SU-DHL-6 (cell line): ENCODE results near the gene MRPL55.

Experiments
- H2AFZ ChIP-seq: fragments of 200-600 bp; sonication (generic); 2 replicates; pipeline ENCODE4 v1.6.1; 2014; ENCODE audit warnings: low read depth, mild to moderate bottlenecking, moderate library complexity, mixed read lengths, antibody characterized with exemption, low read length; ENCODE audit not compliant: severe bottlenecking
- H3F3A ChIP-seq: fragments of 200-600 bp; shearing (Covaris generic); 2 replicates; pipeline ENCODE4 v1.6.0; 2016; ENCODE audit warnings: antibody characterized with exemption, mild to moderate bottlenecking; ENCODE audit not compliant: insufficient read depth
- H3K27ac ChIP-seq: fragments of 200-600 bp; sonication (generic); 2 replicates; pipeline ENCODE4 v1.5.1; 2016; ENCODE audit warnings: low read depth, mild to moderate bottlenecking, low read length, moderate library complexity, mixed read lengths
- H3K27me3 ChIP-seq: fragments of 200-600 bp; sonication (generic), shearing (Covaris generic); 2 replicates; pipeline ENCODE4 v1.6.0; 2014; ENCODE audit warnings: mild to moderate bottlenecking, low read length
- H3K36me3 ChIP-seq: fragments of 200-600 bp; sonication (generic); 2 replicates; pipeline ENCODE4 v1.6.1; 2014; ENCODE audit warnings: mild to moderate bottlenecking, low read length, mixed read lengths
- H3K4me2 ChIP-seq: fragments of 300-600, 200-600 bp; shearing (Covaris generic), sonication (generic); 2 replicates; pipeline ENCODE4 v1.6.0; 2014; ENCODE audit warnings: low read length, low read depth, mild to moderate bottlenecking; ENCODE audit not compliant: poor library complexity, severe bottlenecking
- H3K4me3 ChIP-seq: fragments of 200-600 bp; sonication (generic); 2 replicates; pipeline ENCODE4 v1.5.1; 2014; ENCODE audit warnings: antibody characterized with exemption, low read length, mild to moderate bottlenecking, mixed read lengths; ENCODE audit not compliant: insufficient read depth, poor library complexity, severe bottlenecking
- H3K79me2 ChIP-seq: fragments of 200-600 bp; sonication (generic); 2 replicates; pipeline ENCODE4 v1.6.1; 2014; ENCODE audit warnings: mild to moderate bottlenecking, low read length, moderate library complexity; ENCODE audit not compliant: insufficient read depth
- H3K9ac ChIP-seq: fragments of 200-600 bp; sonication (generic); 2 replicates; pipeline ENCODE4 v1.7.0; 2014; ENCODE audit warnings: mild to moderate bottlenecking, low read length
- H3K9me2 ChIP-seq: fragments of 200-600 bp; sonication (generic); replicated peaks from 2 replicates; pipeline ENCODE4 v1.6.1; 2014; ENCODE audit warnings: low read length; ENCODE audit not compliant: insufficient read depth
- H3K9me3 ChIP-seq: fragments of 200-600 bp; sonication (generic); 2 replicates; pipeline ENCODE4 v1.6.1; 2014; ENCODE audit warnings: low read length, mixed read lengths; ENCODE audit not compliant: insufficient read depth
- H4K20me1 ChIP-seq: fragments of 200-600 bp; sonication (generic); 2 replicates; pipeline ENCODE4 v1.6.1; 2014; ENCODE audit warnings: low read depth, mild to moderate bottlenecking, antibody characterized with exemption, low read length, moderate library complexity, mixed read lengths
- EZH2phosphoT487 ChIP-seq: fragments of 200-600 bp; sonication (generic), shearing (Covaris generic); conservative IDR thresholded peaks from 2 replicates; pipeline ENCODE4 v1.6.1; 2018; ENCODE audit warnings: mild to moderate bottlenecking, antibody characterized with exemption, low read length, moderate library complexity, mixed read lengths
- TF ChIP-seq, protein P1 (sequence below): fragments of 200-600 bp; sonication (generic); IDR thresholded peaks from one replicate; pipeline ENCODE4 v1.5.1; 2017; ENCODE audit warnings: antibody characterized with exemption, mild to moderate bottlenecking, low read length, moderate library complexity; ENCODE audit not compliant: insufficient read depth, poor library complexity, severe bottlenecking

MRPL55 gene

GRCh38 chr1:228154670-228155571 is 45.8 kb upstream of the MRPL55 start:
- Histone ChIP-seq H3K9me2 (no peaks in the 10 kb centered on the region), H3K9me3 (no peaks in the 10 kb centered on the region), H3K79me2 (no peaks in the 10 kb centered on the region), H2AFZ (no peak overlapping the region), H3K4me2 (no peak overlapping the region), H3K4me3 (no peak overlapping the region), H3K36me3 (no peaks in the 10 kb centered on the region), H3K27me3 (no peaks in the 10 kb centered on the region), H4K20me1 (no peaks in the 10 kb centered on the region; the same call in 1 of the 2 replicates), H3F3A (no peaks in the 10 kb centered on the region), H3K27ac (no peak overlapping the region), H3K9ac (no peak overlapping the region)
- TF ChIP-seq, protein P1, sequence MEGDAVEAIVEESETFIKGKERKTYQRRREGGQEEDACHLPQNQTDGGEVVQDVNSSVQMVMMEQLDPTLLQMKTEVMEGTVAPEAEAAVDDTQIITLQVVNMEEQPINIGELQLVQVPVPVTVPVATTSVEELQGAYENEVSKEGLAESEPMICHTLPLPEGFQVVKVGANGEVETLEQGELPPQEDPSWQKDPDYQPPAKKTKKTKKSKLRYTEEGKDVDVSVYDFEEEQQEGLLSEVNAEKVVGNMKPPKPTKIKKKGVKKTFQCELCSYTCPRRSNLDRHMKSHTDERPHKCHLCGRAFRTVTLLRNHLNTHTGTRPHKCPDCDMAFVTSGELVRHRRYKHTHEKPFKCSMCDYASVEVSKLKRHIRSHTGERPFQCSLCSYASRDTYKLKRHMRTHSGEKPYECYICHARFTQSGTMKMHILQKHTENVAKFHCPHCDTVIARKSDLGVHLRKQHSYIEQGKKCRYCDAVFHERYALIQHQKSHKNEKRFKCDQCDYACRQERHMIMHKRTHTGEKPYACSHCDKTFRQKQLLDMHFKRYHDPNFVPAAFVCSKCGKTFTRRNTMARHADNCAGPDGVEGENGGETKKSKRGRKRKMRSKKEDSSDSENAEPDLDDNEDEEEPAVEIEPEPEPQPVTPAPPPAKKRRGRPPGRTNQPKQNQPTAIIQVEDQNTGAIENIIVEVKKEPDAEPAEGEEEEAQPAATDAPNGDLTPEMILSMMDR = no peak
- TF ChIP-seq EZH2phosphoT487 = no peak

- Histone ChIP-seq H3K9me3 (no peaks in the 10 kb centered on the region), H3K36me3 (no peaks in the 10 kb centered on the region), H3K4me2 (no peak overlapping the region), H4K20me1 (no peaks in the 10 kb centered on the region; the same call in 1 of the 2 replicates), H3K79me2 (no peaks in the 10 kb centered on the region), H3F3A (no peaks in the 10 kb centered on the region), H2AFZ (no peak overlapping the region), H3K27ac (no peak overlapping the region), H3K4me3 (no peak overlapping the region), H3K9ac (no peak overlapping the region), H3K27me3 (no peaks in the 10 kb centered on the region), H3K9me2 (no peaks in the 10 kb centered on the region)
- TF ChIP-seq, protein P1 = no peak
- TF ChIP-seq EZH2phosphoT487 = no peak
These were observed 45.0 kb upstream of the MRPL55 start for GRCh38 chr1:228154021-228154669.

DNA sequence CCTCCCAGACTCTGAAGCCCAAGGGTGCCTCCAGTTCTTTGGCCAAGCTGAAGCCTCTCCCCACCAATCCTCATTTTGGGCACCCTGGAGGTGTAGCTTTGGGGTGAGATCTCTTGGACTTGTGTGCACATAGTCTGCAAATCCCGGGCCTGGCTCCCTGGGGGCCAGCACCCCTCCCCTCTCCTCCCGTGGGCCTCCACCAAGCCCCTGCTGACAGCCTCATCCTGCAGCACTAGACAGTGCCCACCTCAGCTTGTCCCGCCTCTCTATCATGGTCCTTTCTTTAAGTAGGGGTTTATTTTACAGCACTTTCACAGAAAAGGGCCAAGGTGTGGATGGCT is 43.8 kb upstream of the MRPL55 start:
- Histone ChIP-seq H3K79me2 (no peaks in the 10 kb centered on the region), H3K4me2 (no peak overlapping the region), H3K27me3 (no peaks in the 10 kb centered on the region), H2AFZ (no peak overlapping the region), H3K9me2 (no peaks in the 10 kb centered on the region), H3K9ac (no peak overlapping the region), H4K20me1 (no peaks in the 10 kb centered on the region; the same call in 1 of the 2 replicates), H3K4me3 (no peak overlapping the region), H3K9me3 (no peaks in the 10 kb centered on the region), H3K36me3 (no peaks in the 10 kb centered on the region), H3K27ac (no peak overlapping the region), H3F3A (no peaks in the 10 kb centered on the region)
- TF ChIP-seq, protein P1 = no peak
- no peak for TF ChIP-seq EZH2phosphoT487
